OCI-LY7 (cell line): ENCODE measurements around the gene STON2.

ENCODE experiments used
- CTCF ChIP-seq: fragments of 200-600 bp; sonication (generic); conservative IDR thresholded peaks from 2 replicates; pipeline ENCODE4 v1.5.1; 2014; ENCODE audit warnings: mild to moderate bottlenecking, antibody characterized with exemption, low read length, moderate library complexity, mixed read lengths
- EZH2phosphoT487 ChIP-seq: fragments of 200-600 bp; sonication (generic); IDR thresholded peaks from 2 replicates; pipeline ENCODE4 v1.6.1; 2018; ENCODE audit warnings: low read depth, borderline replicate concordance, mild to moderate bottlenecking, mixed run types, antibody characterized with exemption, low read length, moderate library complexity, mixed read lengths

- TF ChIP-seq CTCF (no peak), EZH2phosphoT487 (no peak)
Measured at GRCh38 chr14:81220580-81220829, 179.6 kb downstream of the STON2 start.
